Liver (tissue), 9 donors: Measurements from ENCODE around the gene LETMD1. TPM values are rescaled to one million over a fixed set of nuclear protein-coding genes. Genes with fewer than 3 reads are reported as not detected.

Experiments used
- DNase-seq: peaks from one replicate; pipeline ENCODE4 v3.0.0-alpha.2; 2017; ENCODE audit warnings: low spot score
- H3K27ac ChIP-seq, 2 donors: one replicate each; pipeline ENCODE4 v1.7.0; 2013; ENCODE audit warnings: inconsistent platforms in 2 of 2, low read length in 2 of 2, control low read depth in 1 of 2, low read depth in 1 of 2, mild to moderate bottlenecking in 1 of 2
- H3K27me3 ChIP-seq, 4 donors: one replicate each; pipeline versions ENCODE4 v1.6.1 to v1.7.0; 2013; ENCODE audit warnings: low read length in 3 of 4, inconsistent platforms in 1 of 4, mild to moderate bottlenecking in 1 of 4, moderate library complexity in 1 of 4; ENCODE audit not compliant: control insufficient read depth in 4 of 4, insufficient read depth in 4 of 4
- H3K36me3 ChIP-seq, 4 donors: one replicate each; pipeline versions ENCODE4 v1.6.1 to v1.7.0; 2013; ENCODE audit warnings: low read length in 3 of 4, mild to moderate bottlenecking in 3 of 4, low read depth in 1 of 4, moderate library complexity in 1 of 4; ENCODE audit not compliant: control insufficient read depth in 4 of 4, insufficient read depth in 3 of 4
- H3K4me1 ChIP-seq, 4 donors: one replicate each; pipeline versions ENCODE4 v1.6.1 to v1.7.0; 2013; ENCODE audit warnings: low read length in 3 of 4, mild to moderate bottlenecking in 3 of 4, moderate library complexity in 1 of 4; ENCODE audit not compliant: control insufficient read depth in 4 of 4, insufficient read depth in 4 of 4
- H3K4me3 ChIP-seq, 3 donors: one replicate each; pipeline versions ENCODE4 v1.6.1 to v1.7.0; 2013; ENCODE audit warnings: low read length in 3 of 3, control low read depth in 1 of 3, low read depth in 1 of 3, mild to moderate bottlenecking in 1 of 3
- H3K9ac ChIP-seq, 2 donors: one replicate each; pipeline ENCODE4 v1.7.0; 2013; ENCODE audit warnings: low read length in 2 of 2, mild to moderate bottlenecking in 2 of 2, moderate library complexity in 2 of 2, control low read depth in 1 of 2, low read depth in 1 of 2
- H3K9me3 ChIP-seq, 4 donors: one replicate each; pipeline versions ENCODE4 v1.6.1 to v1.7.0; 2013; ENCODE audit warnings: low read length in 3 of 4; ENCODE audit not compliant: control insufficient read depth in 4 of 4
- ATF3 ChIP-seq: IDR thresholded peaks from 2 replicates; pipeline ENCODE4 v1.6.1; 2016; ENCODE audit warnings: antibody characterized with exemption
- FOXA2 ChIP-seq: IDR thresholded peaks from 2 replicates; pipeline ENCODE4 v1.6.1; 2016; ENCODE audit warnings: antibody characterized with exemption
- GABPA ChIP-seq, 2 donors: IDR thresholded peaks in 1 of 2; conservative IDR thresholded peaks in 1 of 2; 2 replicates each; pipeline ENCODE4 v1.6.1; 2016; ENCODE audit warnings: antibody characterized with exemption in 2 of 2, mild to moderate bottlenecking in 1 of 2, moderate library complexity in 1 of 2
- HNF4A ChIP-seq, 2 donors: conservative IDR thresholded peaks; 2 replicates each; pipeline ENCODE4 v1.6.1; 2016; ENCODE audit warnings: antibody characterized with exemption in 2 of 2, mild to moderate bottlenecking in 2 of 2
- HNF4G ChIP-seq: IDR thresholded peaks from 2 replicates; pipeline ENCODE4 v1.6.1; 2016; ENCODE audit warnings: antibody characterized with exemption
- JUND ChIP-seq, 2 donors: IDR thresholded peaks; 2 replicates each; pipeline ENCODE4 v1.6.1; 2016; ENCODE audit warnings: antibody characterized with exemption in 2 of 2
- NR2F2 ChIP-seq: IDR thresholded peaks from 2 replicates; pipeline ENCODE4 v1.6.1; 2016; ENCODE audit warnings: antibody characterized with exemption
- REST ChIP-seq: IDR thresholded peaks from 2 replicates; pipeline ENCODE4 v1.6.1; 2016; ENCODE audit warnings: antibody characterized with exemption, mild to moderate bottlenecking
- RXRA ChIP-seq, 2 donors: IDR thresholded peaks; 2 replicates each; pipeline ENCODE4 v1.6.1; 2017 to 2018; ENCODE audit warnings: antibody characterized with exemption in 2 of 2, mild to moderate bottlenecking in 1 of 2
- SP1 ChIP-seq: IDR thresholded peaks from 2 replicates; pipeline ENCODE4 v1.6.1; 2018; ENCODE audit warnings: antibody characterized with exemption, mild to moderate bottlenecking
- TAF1 ChIP-seq: conservative IDR thresholded peaks from 2 replicates; pipeline ENCODE4 v1.6.1; 2016; ENCODE audit warnings: antibody characterized with exemption, mild to moderate bottlenecking
- YY1 ChIP-seq: IDR thresholded peaks from 2 replicates; pipeline ENCODE4 v1.6.1; 2016; ENCODE audit warnings: antibody characterized with exemption, mild to moderate bottlenecking
- WGBS: extraction: QIAGEN DNeasy Blood & Tissue Kit; methylation state at CpG from one replicate; pipeline ENCODE4 v1.1.7; 2013; 5-methylcytosine and 5-hydroxymethylcytosine counted together
- polyA plus RNA-seq, 2 donors: library from polyadenylated mRNA; stranded (reverse) in 1 of 2; unstranded in 1 of 2; fragments of 200-250 nt in 1 of 2; fragments of >200 nt in 1 of 2; fragmentation: Nextera tagmentation in 1 of 2; extraction: Ambion mirVana in 1 of 2; gene quantifications; one replicate each; pipeline versions ENCODE4 v1.2.1 to v1.2.3, GENCODE V29; 2013 to 2015
- total RNA-seq, 2 donors: library from RNA; depleted of rRNA; stranded (reverse); fragments of >200 nt; gene quantifications; one replicate each; pipeline ENCODE4 v1.2.3, GENCODE V29; 2014
- TF ChIP-seq, protein P1 (sequence below): IDR thresholded peaks from 2 replicates; pipeline ENCODE4 v1.6.1; 2016; ENCODE audit warnings: antibody characterized with exemption
- TF ChIP-seq, protein P2 (sequence below): IDR thresholded peaks from 2 replicates; pipeline ENCODE4 v1.6.1; 2016; ENCODE audit warnings: antibody characterized with exemption
- donor health status: healthy.
- donor health status: healthy.
- donor health status: healthy.
- donor health status: healthy.
- donor health status: healthy.

LETMD1 gene
- total and polyA plus RNA-seq, 4 donors: 17.6 to 41.0 (median 22.5) TPM

DNA sequence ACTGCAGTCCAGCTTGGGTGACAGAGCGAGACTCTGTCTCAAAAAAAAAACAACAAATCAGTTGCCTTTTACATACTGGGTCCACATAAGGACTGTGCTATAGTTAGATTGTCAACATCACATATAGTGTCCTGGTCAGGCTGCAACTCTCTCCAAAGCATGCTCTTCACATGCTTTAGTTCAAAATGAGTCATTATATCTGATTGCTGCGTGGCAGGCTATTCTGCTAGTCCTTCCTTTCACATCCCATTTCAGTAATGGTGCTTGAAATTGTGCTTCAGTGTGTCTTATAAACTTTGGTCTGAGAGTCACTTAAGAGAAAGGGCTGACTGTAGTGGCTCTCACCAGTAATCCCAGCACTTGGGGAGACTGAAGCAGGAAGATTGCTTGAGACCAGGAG, 6.9 kb downstream of the LETMD1 start:
- 96% methylated on average over 2 of the region's 2 CpGs for WGBS
- no peak for DNase-seq
- Histone ChIP-seq H3K36me3 (peaks cover 13 to 72% (median 49%) of the 10 kb centered on the region in 4 donors), H3K27ac (no peak overlapping the region), H3K4me1 (no peaks in the 10 kb centered on the region), H3K27me3 (no peaks in the 10 kb centered on the region), H3K9me3 (no peaks in the 10 kb centered on the region), H3K9ac (no peak overlapping the region), H3K4me3 (no peak overlapping the region)
- no peak for TF ChIP-seq FOXA2
- no peak for TF ChIP-seq REST
- TF ChIP-seq ATF3: no peak
- no peak for TF ChIP-seq HNF4A (conservative IDR thresholded peaks at IDR 0.05)
- TF ChIP-seq NR2F2: no peak
- no peak for TF ChIP-seq SP1
- TF ChIP-seq GABPA (IDR thresholded peaks at IDR 0.05 in 1 of 2, conservative IDR thresholded peaks at IDR 0.05 in 1 of 2): no peak
- no peak for TF ChIP-seq RXRA (IDR thresholded peaks at IDR 0.05)
- no peak for TF ChIP-seq YY1

DNA sequence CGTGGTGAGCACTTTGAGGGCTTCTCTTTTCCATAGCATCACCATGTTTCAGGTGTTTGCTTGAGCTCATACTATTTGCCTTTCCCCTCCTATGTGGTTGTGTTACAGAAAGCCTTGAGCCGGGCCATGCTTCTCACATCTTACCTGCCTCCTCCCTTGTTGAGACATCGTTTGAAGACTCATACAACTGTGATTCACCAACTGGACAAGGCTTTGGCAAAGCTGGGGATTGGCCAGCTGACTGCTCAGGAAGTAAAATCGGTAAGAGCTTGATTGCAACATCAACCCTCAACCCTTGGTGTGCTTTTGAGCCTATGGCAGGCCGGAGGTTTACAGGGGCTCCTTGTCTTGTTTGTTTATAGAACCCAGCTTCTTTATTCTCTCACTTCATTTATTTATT, 8.1 kb downstream of the LETMD1 start:
- Histone ChIP-seq H3K4me1 (no peaks in the 10 kb centered on the region), H3K36me3 (peaks cover 11 to 76% (median 57%) of the 10 kb centered on the region in 4 donors), H3K27ac (no peak overlapping the region), H3K9me3 (no peaks in the 10 kb centered on the region), H3K9ac (no peak overlapping the region), H3K27me3 (no peaks in the 10 kb centered on the region), H3K4me3 (no peak overlapping the region)
- TF ChIP-seq JUND (IDR thresholded peaks at IDR 0.05) (no peak), RXRA (IDR thresholded peaks at IDR 0.05) (no peak), GABPA (IDR thresholded peaks at IDR 0.05 in 1 of 2, conservative IDR thresholded peaks at IDR 0.05 in 1 of 2) (no peak), HNF4G (no peak), REST (no peak), TAF1 (no peak), HNF4A (conservative IDR thresholded peaks at IDR 0.05) (no peak), SP1 (no peak)
- TF ChIP-seq, protein P1, sequence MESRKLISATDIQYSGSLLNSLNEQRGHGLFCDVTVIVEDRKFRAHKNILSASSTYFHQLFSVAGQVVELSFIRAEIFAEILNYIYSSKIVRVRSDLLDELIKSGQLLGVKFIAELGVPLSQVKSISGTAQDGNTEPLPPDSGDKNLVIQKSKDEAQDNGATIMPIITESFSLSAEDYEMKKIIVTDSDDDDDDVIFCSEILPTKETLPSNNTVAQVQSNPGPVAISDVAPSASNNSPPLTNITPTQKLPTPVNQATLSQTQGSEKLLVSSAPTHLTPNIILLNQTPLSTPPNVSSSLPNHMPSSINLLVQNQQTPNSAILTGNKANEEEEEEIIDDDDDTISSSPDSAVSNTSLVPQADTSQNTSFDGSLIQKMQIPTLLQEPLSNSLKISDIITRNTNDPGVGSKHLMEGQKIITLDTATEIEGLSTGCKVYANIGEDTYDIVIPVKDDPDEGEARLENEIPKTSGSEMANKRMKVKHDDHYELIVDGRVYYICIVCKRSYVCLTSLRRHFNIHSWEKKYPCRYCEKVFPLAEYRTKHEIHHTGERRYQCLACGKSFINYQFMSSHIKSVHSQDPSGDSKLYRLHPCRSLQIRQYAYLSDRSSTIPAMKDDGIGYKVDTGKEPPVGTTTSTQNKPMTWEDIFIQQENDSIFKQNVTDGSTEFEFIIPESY: no peak
- TF ChIP-seq, protein P2, sequence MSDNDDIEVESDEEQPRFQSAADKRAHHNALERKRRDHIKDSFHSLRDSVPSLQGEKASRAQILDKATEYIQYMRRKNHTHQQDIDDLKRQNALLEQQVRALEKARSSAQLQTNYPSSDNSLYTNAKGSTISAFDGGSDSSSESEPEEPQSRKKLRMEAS: no peak
- DNase-seq: no peak
- WGBS: 78% methylated on average over 5 of the region's 5 CpGs
